PFSK-1 (cell line): Measurements from ENCODE around the gene PRDM16.

ENCODE experiments used
- FOXP2 ChIP-seq: optimal IDR thresholded peaks from 2 replicates; pipeline ENCODE3; 2011; ENCODE audit warnings: borderline replicate concordance, control low read depth, inconsistent platforms; ENCODE audit not compliant: insufficient read depth; ENCODE audit errors: extremely low read length, extremely low read depth
- POLR2AphosphoS5 ChIP-seq: IDR thresholded peaks from 2 replicates; pipeline ENCODE4 v1.6.1; 2012; ENCODE audit warnings: low read depth, mild to moderate bottlenecking, control low read depth, low read length, moderate library complexity
- REST ChIP-seq, 2 experiments: IDR thresholded peaks; 2 replicates each; pipeline versions ENCODE4 v1.6.1 to v1.8.0; 2011 to 2012; ENCODE audit warnings: low read depth in 2 of 2, low read length in 2 of 2, control low read depth in 1 of 2, inconsistent platforms in 1 of 2, mild to moderate bottlenecking in 1 of 2, moderate library complexity in 1 of 2; ENCODE audit not compliant: insufficient read depth in 1 of 2
- SIN3A ChIP-seq: IDR thresholded peaks from 2 replicates; pipeline ENCODE4 v1.6.1; 2012; ENCODE audit warnings: mild to moderate bottlenecking, low read length, moderate library complexity, borderline replicate concordance; ENCODE audit not compliant: insufficient read depth
- TAF1 ChIP-seq: IDR thresholded peaks from 2 replicates; pipeline ENCODE4 v1.6.1; 2012; ENCODE audit warnings: low read length, control low read depth, borderline replicate concordance; ENCODE audit not compliant: insufficient read depth

Gene PRDM16

GRCh38 chr1:3120994-3121393 is 52.0 kb downstream of the PRDM16 start:
- TF ChIP-seq FOXP2 (no peak), REST (IDR thresholded peaks at IDR 0.05; ENCODE audit: insufficient read depth in 1 of 2, low read depth in 2 of 2, low read length in 2 of 2) (no peak), TAF1 (no peak), SIN3A (no peak), POLR2AphosphoS5 (no peak)

GRCh38 chr1:3121401-3122210 is 52.6 kb downstream of the PRDM16 start:
- TF ChIP-seq POLR2AphosphoS5 (no peak), REST (IDR thresholded peaks at IDR 0.05; ENCODE audit: insufficient read depth in 1 of 2, low read depth in 2 of 2, low read length in 2 of 2) (no peak), SIN3A (no peak), FOXP2 (no peak), TAF1 (no peak)

- TF ChIP-seq FOXP2: no peak
- no peak for TF ChIP-seq POLR2AphosphoS5
- no peak for TF ChIP-seq REST (IDR thresholded peaks at IDR 0.05; ENCODE audit: insufficient read depth in 1 of 2, low read depth in 2 of 2, low read length in 2 of 2)
- no peak for TF ChIP-seq TAF1
- no peak for TF ChIP-seq SIN3A
These were observed 53.3 kb downstream of the PRDM16 start for GRCh38 chr1:3122311-3122710.

- TF ChIP-seq TAF1 (no peak), FOXP2 (no peak), POLR2AphosphoS5 (no peak), SIN3A (no peak), REST (IDR thresholded peaks at IDR 0.05; ENCODE audit: insufficient read depth in 1 of 2, low read depth in 2 of 2, low read length in 2 of 2) (no peak)
These were observed 55.2 kb downstream of the PRDM16 start for GRCh38 chr1:3124246-3124645.

GRCh38 chr1:3125078-3125477 is 56.1 kb downstream of the PRDM16 start:
- TF ChIP-seq SIN3A (no peak), FOXP2 (no peak)
